GM12891 (cell line): Measurements from ENCODE around the gene SENP1.

Source experiments
- PAX5 ChIP-seq: IDR thresholded peaks from 2 replicates; pipeline ENCODE4 v1.6.1; 2011; ENCODE audit warnings: low read length, moderate library complexity, mild to moderate bottlenecking; ENCODE audit not compliant: insufficient read depth, severe bottlenecking
- POLR2A ChIP-seq: IDR thresholded peaks from 2 replicates; pipeline ENCODE4 v1.6.1; 2011; ENCODE audit warnings: low read depth, low read length, control low read depth
- POLR2AphosphoS5 ChIP-seq: IDR thresholded peaks from 2 replicates; pipeline ENCODE4 v1.6.1; 2011; ENCODE audit warnings: low read depth, low read length, control low read depth
- POU2F2 ChIP-seq: IDR thresholded peaks from 2 replicates; pipeline ENCODE4 v1.6.1; 2011; ENCODE audit warnings: low read depth, mild to moderate bottlenecking, control low read depth, low read length, moderate library complexity
- SPI1 ChIP-seq: IDR thresholded peaks from 2 replicates; pipeline ENCODE4 v1.6.1; 2011; ENCODE audit warnings: low read depth, low read length, control low read depth
- TAF1 ChIP-seq: IDR thresholded peaks from 2 replicates; pipeline ENCODE4 v1.6.1; 2011; ENCODE audit warnings: low read depth, low read length, control low read depth

DNA sequence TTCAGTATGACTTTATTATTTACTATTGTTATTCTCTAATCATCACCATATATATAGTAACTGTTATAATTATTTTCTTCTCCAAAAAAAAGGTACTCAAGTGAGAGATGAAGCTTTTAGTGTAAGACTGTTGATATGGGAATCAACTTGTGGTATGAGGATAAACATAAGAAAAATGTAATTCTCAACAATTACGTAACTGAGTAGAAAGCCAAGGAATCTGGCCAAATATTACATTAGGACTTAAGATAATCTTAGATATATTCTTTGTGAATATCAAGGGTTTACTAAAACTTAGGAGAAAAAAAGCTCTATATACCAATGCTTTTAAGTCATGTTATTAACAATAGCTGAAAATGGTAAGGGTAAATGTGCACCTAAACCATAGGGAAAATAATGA lies 13.3 kb downstream of the SENP1 start:
- TF ChIP-seq POLR2A (no peak), SPI1 (no peak), POLR2AphosphoS5 (no peak), PAX5 (no peak), POU2F2 (no peak), TAF1 (no peak)
